ENCODE results near the gene OPN4. TPM values are rescaled to one million over a fixed set of nuclear protein-coding genes. Genes with fewer than 3 reads are reported as not detected.

OPN4 gene
- total RNA-seq, 1 experiment from 2014 or later: not detected

- H3K4me1 Mint-ChIP-seq (ENCODE audit: low read depth, unreplicated experiment): no peaks in the 10 kb centered on the region
- DNase-seq: no peak
- TF ChIP-seq CTCF (IDR thresholded peaks at IDR 0.05; ENCODE audit: insufficient read depth in 1 of 2, low read depth in 1 of 2, low read length in 1 of 2, severe bottlenecking in 1 of 2, unreplicated experiment in 1 of 2): no peak
- no peaks in the 10 kb centered on the region for H3K27me3 ChIP-seq (replicated peaks; ENCODE audit: control insufficient read depth, insufficient read depth, low read length)
- no peak overlapping the region for H3K4me3 ChIP-seq (ENCODE audit: low read depth, low read length)
- H3K36me3 ChIP-seq (ENCODE audit: control insufficient read depth, insufficient read depth, low read length): no peaks in the 10 kb centered on the region
- H3K9me3 ChIP-seq: no peaks in the 10 kb centered on the region
- ChIA-PET POLR2A (no interaction called here), CTCF (no interaction called here)
- no TSS peak for BruUV-seq (replicated peaks)
- no peaks in the 10 kb centered on the region for H3K36me3 Mint-ChIP-seq (ENCODE audit: insufficient read depth, unreplicated experiment)
- no peaks in the 10 kb centered on the region for H3K9me3 Mint-ChIP-seq (ENCODE audit: unreplicated experiment)
- H3K4me3 Mint-ChIP-seq (ENCODE audit: unreplicated experiment): no peak overlapping the region
- intact Hi-C loops (cut with micrococcal nuclease; ENCODE audit: unreplicated experiment): loop anchor here (5.0 to 10.0 kb wide), 2 partner anchors 40 to 277 kb away; no protein-coding TSS in a partner anchor
- peaks cover 3% of the 10 kb centered on the region for H3K27me3 Mint-ChIP-seq (ENCODE audit: insufficient read depth, unreplicated experiment)
- H3K27ac Mint-ChIP-seq (ENCODE audit: unreplicated experiment): no peak overlapping the region
- no peaks in the 10 kb centered on the region for H3K4me1 ChIP-seq
These were observed 27.5 kb downstream of the OPN4 start for GRCh38 chr10:86681722-86682386.

- Mint-ChIP-seq H3K4me3 (ENCODE audit: unreplicated experiment) (no peak overlapping the region), H3K27ac (ENCODE audit: unreplicated experiment) (no peak overlapping the region), H3K4me1 (ENCODE audit: low read depth, unreplicated experiment) (no peaks in the 10 kb centered on the region), H3K36me3 (ENCODE audit: insufficient read depth, unreplicated experiment) (no peaks in the 10 kb centered on the region), H3K27me3 (ENCODE audit: insufficient read depth, unreplicated experiment) (peaks cover 3% of the 10 kb centered on the region), H3K9me3 (ENCODE audit: unreplicated experiment) (no peaks in the 10 kb centered on the region)
- DNase-seq: no peak
- Histone ChIP-seq H3K4me3 (ENCODE audit: low read depth, low read length) (no peak overlapping the region), H3K36me3 (ENCODE audit: control insufficient read depth, insufficient read depth, low read length) (no peaks in the 10 kb centered on the region), H3K27me3 (replicated peaks; ENCODE audit: control insufficient read depth, insufficient read depth, low read length) (no peaks in the 10 kb centered on the region), H3K4me1 (no peaks in the 10 kb centered on the region), H3K9me3 (no peaks in the 10 kb centered on the region)
- POLR2A ChIA-PET: no interaction called here
- CTCF ChIA-PET: no interaction called here
- no peak for TF ChIP-seq CTCF (IDR thresholded peaks at IDR 0.05; ENCODE audit: insufficient read depth in 1 of 2, low read depth in 1 of 2, low read length in 1 of 2, severe bottlenecking in 1 of 2, unreplicated experiment in 1 of 2)
- BruUV-seq (replicated peaks): no TSS peak
- intact Hi-C loops (cut with micrococcal nuclease; ENCODE audit: unreplicated experiment): loop anchor here (5.0 to 10.0 kb wide), 2 partner anchors 40 to 278 kb away; no protein-coding TSS in a partner anchor
These were observed 28.3 kb downstream of the OPN4 start for GRCh38 chr10:86682675-86683074.

- no peak overlapping the region for H3K27ac Mint-ChIP-seq (ENCODE audit: unreplicated experiment)
- CTCF ChIA-PET: interaction anchor here (0.6 to 1.4 kb wide), 10 partner anchors 11 to 319 kb away, joined by 3 to 9 read pairs (median 4); no protein-coding TSS in a partner anchor
These were observed 30.2 kb downstream of the OPN4 start for GRCh38 chr10:86684331-86685097.

More at GRCh38 chr10:86684331-86685097, 30.2 kb downstream of the OPN4 start:
- no TSS peak for BruUV-seq (replicated peaks)
- peaks cover 3% of the 10 kb centered on the region for H3K27me3 Mint-ChIP-seq (ENCODE audit: insufficient read depth, unreplicated experiment)
- H3K4me1 Mint-ChIP-seq (ENCODE audit: low read depth, unreplicated experiment): no peaks in the 10 kb centered on the region
- intact Hi-C loops (cut with micrococcal nuclease; ENCODE audit: unreplicated experiment): loop anchor here (1.0 to 10.0 kb wide), 3 partner anchors 42 to 280 kb away; no protein-coding TSS in a partner anchor
- Histone ChIP-seq H3K27me3 (replicated peaks; ENCODE audit: control insufficient read depth, insufficient read depth, low read length) (no peaks in the 10 kb centered on the region), H3K4me1 (no peaks in the 10 kb centered on the region), H3K36me3 (ENCODE audit: control insufficient read depth, insufficient read depth, low read length) (no peaks in the 10 kb centered on the region), H3K4me3 (ENCODE audit: low read depth, low read length) (no peak overlapping the region), H3K9me3 (no peaks in the 10 kb centered on the region)
- peak; percentile 53 to 84 for TF ChIP-seq CTCF (IDR thresholded peaks at IDR 0.05; ENCODE audit: insufficient read depth in 1 of 2, low read depth in 1 of 2, low read length in 1 of 2, severe bottlenecking in 1 of 2, unreplicated experiment in 1 of 2)
- POLR2A ChIA-PET: no interaction called here
- H3K9me3 Mint-ChIP-seq (ENCODE audit: unreplicated experiment): no peaks in the 10 kb centered on the region
- no peaks in the 10 kb centered on the region for H3K36me3 Mint-ChIP-seq (ENCODE audit: insufficient read depth, unreplicated experiment)
- peak in 1 of 2 experiments; percentile 74 for DNase-seq
- no peak overlapping the region for H3K4me3 Mint-ChIP-seq (ENCODE audit: unreplicated experiment)

Data from Caco-2 (cell line).